ENCODE results near the gene JPT1.
A peak's percentile ranks its signal among the peaks of the same experiment; 100 is the strongest.

Gene JPT1

DNA sequence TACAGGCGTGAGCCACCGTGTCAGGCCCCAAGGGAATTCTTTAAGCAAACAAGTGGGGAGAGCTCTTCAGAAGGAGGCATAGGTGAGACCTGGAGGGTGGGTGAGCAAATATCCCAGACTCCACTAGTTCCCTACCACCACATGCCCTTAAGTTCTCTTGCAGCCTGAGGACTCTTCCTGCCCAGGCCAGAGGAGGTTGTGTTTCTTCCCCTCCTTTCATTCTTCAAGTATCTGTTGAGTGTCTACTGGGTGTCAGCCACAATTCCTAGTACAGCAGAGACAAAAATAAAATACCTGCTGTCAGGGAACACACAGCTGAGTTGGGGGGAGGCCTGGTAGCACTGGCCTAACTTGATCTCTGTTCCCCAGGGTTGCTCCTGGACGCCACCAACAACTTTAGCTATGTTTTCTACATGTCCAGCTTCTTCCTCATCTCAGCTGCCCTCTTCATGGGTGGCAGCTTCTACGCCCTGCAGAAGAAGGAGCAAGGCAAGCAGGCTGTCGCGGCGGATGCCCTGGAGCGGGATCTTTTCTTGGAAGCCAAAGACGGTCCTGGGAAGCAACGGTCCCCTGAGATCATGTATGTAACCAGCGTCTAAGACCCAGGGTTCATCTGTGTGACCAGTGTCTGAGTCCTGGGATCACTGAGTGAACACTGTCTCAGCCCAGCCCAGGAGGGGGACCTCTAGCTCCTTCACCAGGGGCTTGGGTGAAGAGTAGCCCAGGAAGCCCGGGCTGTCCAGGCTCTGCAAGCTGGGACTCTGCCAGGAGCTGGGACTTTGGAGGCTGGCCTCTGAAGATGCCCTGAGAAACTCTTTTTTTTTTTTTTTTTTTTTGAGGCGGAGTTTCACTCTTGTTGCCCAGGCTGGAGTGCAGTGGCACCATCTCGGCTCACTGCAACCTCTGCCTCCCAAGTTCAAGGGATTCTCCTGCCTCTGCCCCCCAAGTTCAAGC lies 50.4 kb downstream of the JPT1 start:
- no peak for DNase-seq

DNA sequence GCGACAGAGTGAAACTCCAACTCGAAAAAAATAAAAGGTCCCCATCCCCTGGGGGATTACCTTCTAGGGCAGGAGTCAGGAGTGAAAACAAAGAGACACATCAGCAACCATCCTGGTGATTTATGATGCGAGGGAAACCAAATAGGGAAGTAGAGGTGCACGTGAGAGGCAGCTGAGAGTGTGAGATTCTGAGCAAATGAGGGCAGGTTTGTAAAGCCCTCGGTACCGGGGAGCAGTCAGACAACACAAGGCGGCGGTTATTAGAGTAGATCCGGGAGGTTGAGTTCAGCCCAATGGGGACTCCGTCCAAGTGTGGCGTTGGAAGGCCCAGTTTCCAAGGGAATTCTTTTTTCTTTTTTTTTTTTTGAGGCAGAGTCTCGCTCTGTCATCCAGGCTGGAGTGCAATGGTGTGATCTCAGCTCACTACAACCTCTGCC lies 51.9 kb downstream of the JPT1 start:
- DNase-seq = no peak

DNA sequence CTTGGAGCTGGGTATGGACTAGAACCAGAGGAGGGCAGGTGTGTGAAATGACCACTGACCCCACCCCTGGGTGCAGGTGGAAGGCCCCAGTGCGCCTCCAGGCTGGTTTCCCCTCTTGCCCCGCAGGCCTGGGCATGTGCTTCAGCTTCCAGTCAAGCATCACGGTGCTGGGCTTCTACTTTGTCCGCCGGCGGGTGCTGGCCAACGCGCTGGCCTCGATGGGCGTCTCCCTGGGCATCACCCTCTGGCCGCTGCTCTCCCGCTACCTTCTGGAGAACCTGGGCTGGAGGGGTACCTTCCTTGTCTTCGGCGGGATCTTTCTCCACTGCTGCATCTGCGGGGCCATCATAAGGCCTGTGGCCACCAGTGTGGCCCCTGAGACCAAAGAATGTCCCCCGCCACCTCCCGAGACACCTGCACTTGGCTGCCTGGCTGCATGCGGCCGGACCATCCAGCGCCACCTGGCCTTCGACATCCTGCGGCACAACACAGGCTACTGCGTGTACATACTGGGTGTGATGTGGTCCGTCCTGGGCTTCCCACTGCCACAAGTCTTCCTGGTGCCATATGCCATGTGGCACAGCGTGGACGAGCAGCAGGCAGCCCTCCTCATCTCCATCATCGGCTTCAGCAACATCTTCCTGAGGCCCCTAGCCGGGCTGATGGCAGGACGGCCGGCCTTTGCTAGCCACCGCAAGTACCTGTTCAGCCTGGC lies 54.3 kb downstream of the JPT1 start:
- DNase-seq = no peak

DNA sequence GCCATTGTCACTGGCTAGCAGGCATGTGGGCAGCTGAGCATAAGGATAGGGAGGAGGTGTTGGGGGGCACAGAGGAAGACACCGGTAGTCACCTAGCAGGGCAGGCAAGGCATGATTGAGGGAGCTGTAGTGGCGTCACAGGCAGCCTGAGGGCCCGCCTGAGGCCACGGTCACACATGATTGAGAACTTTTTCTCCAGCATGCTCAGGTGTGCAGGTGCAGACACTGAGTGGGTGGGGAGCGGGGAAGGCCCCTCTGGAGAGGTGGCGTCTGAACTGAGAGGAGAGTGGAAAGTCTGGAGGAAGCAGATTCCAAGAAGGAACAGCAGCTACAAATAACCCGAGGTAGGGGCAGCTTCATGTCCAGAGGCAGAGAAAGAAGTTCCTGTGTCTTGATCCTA lies 55.5 kb downstream of the JPT1 start:
- no peak for DNase-seq

DNA sequence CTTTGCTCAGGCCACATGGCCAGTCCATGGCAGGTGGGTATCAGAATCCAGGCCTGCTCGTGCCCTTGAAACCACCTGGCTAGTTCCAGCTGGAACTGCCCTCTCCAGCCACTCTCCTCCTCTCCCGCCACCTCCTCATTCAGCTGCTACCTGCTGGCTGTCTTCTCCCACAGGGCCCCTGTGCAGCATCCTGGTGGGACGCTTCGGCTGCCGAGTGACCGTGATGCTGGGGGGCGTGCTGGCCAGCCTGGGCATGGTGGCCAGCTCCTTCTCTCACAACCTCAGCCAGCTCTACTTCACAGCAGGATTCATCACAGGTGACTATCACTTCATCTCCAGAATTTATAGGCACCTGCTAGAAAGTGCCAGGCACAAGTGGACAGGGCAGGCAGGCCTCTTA lies 56.4 kb downstream of the JPT1 start:
- DNase-seq = no peak

DNA sequence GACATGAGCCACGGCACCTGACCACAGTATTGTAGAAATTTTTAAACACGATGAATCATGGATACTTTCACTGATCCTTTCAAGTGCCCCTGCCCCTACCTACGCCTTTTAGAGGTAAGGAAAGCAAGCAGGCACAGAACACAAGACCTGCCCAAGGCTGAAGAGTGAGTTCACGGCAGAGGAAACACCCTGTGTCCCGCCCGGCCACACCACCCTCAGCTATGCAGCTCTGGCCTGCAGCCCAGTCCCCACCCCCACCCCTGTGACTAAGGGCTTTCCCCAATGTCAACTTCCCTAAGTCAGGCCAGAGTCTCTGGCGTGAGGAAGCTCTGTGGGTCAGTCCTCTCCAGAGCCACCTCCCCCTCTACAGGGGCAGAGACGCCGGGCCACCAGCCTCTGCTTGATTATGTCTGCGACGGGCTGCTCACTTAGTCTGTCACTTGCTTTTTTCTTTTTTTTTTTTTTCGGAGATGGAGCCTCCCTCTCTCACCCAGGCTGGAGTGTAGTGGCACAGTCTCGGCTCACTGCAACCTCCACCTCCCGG lies 58.2 kb downstream of the JPT1 start:
- DNase-seq = no peak

DNA sequence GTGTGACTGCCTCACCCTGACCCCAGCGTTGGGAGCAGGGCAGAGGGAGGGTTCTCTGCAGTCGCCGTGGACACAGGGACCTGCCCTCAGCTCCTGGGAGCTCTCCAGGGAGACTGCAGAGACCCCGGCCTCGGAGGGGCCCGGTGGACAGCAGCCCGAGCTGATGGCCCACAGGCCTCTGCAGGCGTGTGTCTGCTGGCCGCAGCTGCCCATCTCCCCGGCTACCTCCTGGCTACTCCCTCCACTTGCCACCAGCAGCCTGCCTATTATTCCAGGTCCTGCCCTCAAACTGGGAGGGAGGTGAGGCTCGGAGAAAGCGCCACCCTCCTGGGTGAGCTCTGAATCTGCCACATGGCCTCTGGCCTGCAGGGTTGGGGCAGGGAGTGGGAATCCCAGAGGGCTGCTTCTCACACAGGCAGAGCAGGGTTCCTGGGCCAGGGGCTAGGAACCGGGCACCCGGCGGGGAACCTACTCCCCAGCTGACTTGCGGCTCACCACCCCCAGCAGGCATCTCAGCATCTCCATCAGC lies 59.4 kb downstream of the JPT1 start:
- DNase-seq = no peak

DNA sequence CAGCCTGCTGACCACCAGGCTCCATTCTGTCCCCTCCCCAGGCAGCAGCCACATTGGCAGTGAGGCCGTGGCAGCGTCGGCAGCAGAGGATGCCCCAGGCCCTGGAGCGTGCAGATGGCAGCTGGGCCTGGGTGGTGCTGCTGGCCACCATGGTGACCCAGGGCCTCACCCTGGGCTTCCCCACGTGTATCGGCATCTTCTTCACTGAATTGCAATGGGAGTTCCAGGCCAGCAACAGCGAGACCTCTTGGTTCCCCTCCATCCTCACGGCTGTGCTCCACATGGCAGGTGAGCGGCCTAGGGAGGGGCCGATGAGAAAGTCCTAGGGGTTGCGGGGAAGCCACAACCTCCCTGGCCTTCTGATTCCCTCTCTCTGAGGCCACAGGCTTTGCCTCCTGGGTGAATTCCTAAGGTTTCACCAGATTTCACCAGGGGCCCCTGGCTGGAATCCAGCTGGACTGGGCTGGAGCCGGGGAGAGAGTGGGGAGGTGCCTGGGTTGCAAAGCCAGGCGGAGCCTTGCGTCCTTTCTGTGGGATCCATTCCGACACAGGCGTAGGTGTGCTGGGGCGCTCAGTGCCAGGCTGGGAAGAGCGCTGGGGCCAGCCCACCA lies 60.7 kb downstream of the JPT1 start:
- no peak for DNase-seq

DNA sequence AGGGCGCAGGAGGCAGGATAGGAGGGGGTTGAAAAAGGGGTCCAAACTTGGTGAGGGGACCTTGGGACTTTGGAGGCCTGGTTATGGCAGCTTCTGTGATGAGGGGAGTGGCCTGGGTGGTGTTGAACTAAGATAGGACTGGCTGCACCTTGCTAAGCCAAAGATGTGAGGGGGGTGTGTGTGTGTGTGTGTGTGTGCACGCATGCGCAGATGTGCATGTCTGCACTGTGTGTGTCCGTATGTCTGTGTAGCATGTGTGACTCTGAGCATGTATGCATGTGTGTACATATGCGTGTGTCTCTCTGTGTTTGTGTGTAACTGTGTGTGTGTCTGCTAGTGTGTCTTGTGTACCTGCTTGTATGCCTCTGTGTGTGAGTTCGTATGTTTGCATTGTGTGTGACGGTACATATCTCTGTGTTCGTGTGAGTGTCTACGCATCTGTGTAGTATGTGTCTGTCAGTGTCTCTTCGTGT lies 62.4 kb downstream of the JPT1 start:
- no peak for DNase-seq

DNA sequence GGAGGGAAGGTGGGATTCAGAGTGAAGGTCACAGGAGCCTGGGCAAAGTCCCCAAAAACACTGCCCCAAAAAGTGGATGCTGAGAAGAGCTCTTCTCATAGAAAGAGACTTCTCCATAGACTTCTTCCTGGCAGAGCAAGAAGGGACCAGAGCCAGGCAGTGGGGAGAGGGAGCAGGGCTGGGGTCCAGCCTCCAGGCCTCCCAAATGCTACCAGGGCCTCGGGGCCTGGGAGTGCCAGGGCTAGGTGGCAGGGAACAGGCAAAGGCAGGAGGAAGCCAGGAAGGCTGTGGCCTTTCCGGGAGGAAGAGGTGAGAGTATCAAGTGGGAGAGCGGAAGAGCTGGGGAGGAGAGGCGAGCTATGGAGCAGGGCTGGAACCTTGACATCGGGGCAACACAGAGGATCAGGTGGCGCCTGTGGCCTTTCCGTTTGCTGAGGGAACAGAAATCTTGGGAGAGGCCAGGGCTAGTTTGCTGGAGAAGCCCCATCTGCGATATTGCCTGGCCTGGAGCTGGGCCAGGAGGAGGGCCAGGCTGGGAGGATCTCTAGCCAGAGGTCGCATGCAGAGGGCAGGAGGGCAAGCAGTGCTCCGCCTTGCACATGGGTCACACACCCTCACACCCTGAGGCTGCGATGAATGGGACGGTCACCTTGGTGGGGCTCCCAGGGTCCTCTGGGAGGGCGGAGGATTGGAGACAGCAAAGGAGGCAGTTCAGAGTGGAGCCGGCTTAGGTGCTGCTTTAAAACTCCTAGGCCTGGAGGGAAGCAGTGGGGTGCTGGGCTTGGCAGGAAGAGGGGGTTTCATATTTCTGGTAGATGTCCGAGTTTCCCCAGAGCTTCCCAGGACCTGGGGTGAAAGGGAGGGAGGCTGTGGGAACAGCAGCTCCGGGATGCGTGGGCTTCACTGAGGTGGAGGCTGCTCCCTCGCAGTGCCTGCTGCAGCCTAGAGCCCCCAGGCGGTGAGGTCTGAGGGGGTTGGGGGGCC lies 63.1 kb downstream of the JPT1 start:
- DNase-seq = no peak

DNA sequence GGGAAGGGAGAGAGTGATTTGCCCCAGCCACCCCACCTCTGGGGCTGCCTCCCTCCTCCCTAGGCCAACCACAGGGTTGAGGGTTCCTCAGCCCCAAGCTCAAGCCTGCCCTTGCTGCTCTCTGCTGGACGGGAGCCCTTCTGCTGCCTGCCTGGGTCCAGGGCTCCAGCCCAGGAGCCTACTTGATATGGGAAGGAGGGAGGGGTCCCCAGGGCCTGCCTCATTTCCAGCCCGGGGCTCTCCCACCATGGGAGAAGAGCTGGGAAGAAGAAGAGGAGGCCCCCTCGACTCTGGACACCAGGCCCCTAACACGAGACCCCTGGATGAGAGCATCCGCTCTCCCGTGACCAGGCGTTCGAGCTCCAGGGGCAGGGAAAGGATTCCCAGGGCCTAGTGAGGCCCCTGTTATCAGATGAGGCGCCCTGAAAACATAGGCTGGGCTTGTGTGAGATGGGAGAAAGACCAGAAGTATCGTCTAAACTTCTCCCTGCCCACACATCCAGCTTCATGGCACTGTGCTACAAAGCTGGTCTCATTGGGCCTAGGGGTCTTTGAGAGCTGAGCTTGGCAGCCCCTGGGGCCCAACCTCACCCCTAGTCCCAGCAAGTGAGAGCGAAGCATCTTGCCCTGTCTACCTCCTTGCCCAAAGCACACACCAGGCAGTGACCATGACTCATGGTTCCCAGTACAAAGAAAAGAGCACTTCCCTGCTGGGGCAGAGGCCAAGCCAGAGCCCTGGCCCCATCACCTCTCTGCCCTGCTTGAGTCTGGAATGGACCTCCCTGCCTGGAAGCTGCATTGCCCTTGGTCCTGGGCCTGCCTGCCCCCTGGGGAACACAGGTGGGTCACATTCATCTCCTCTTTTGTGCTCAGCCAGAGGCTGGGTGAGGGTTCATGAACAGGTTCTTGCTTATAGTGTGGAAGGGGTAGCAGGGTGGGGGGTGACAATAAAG lies 65.6 kb downstream of the JPT1 start:
- DNase-seq = no peak

DNA sequence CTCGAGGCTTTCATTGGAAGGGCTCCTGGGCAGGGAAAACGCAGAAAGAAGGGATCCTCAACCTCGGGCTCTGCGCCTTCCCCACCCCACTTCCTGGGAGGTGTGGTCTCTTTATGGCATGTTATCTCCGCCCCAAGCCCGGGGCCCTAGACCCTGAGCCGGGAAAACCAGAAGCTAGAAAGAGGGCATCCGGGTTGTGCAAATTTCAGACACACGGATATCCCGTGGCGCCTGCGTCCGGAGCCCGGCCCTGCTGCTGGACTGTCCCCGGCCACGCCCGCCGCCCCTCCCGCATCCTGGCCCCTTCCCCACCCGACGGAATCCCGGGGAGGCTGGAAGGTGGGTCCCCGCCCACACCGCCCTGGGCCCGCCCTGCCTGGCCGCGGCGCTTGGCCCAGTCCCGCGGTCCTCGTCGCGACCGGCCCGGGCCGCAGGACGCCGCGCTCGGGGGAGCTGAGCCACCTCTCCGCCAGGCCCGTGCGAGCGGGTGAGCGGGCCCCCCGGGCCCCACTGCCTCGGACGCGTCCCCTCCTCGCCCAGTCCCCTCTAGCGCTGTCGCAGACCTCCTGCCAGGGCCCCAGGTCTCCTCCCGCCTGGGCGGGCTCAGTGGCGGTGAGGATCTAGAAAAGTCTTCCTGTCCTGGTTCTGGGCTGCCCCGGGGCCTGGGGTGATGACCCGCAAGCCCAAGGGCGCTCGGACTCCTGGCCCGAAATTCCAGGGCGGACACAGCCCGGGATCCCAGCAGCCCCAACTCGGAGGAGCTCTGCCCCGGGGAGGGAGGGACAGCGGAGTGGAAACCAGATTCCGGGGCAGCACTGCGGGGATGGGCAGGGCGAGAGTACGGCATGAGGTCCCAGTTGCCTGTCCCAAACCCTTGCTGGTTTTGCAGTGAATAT lies 66.5 kb downstream of the JPT1 start, which contains the start of gene SLC16A5:
SLC16A5 (plus strand) TSS at position 397 of the 896 bp plus-strand sequence. CDS start 5,683 bp downstream, outside the sequence.
- peak; percentile 68 for DNase-seq

DNA sequence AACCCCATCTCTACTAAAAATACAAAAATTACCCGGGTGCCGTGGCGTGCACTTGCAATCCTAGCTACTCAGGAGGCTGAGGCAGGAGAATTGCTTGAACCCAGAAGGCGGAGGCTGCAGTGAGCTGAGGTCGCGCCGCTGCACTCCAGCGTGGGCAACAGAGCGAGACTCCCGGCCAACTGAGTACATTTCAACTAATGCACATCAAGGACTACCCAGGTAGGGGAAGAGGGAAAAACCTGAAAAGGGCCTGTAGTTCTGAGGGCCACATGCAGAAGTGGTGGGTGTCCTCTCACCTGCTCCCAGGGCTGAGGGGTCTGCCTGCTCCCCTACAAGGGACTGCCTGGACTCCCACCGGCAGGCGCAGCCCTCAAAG lies 67.1 kb downstream of the JPT1 start:
- DNase-seq = no peak

DNA sequence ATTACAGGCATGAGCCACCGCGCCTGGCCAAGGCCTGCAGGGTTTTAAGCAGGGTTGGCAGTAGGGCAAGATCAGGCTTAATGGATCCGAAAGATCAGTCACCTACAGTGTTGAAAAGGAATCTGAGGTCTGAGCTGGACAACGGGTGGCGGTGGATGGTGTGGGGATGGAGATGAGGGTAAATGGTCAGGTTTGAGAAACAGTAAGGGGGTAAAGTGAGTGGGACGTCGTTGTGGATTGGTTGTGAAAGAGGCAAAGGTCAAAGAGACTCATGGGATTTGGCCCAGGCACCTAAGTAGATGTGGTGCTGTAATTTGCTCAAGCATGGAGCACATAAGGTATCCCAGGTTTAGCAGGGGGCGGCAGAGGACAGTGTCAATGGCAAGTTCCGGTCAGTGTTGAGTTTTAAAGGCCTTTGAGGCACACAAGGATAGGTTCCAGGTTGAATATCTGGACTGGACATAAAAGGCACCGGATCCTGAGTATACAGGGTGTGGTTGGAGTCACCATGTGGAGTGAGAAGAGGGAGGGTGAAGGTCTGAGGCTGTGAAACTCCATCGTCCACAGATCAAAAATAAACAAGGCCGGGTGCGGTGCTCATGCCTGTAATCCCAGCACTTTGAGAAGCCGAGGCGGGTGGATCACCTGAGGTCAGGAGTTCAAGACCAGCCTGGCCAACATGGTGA lies 67.7 kb downstream of the JPT1 start:
- no peak for DNase-seq
